ENCODE measurements around the gene ANKRD24.

DNA sequence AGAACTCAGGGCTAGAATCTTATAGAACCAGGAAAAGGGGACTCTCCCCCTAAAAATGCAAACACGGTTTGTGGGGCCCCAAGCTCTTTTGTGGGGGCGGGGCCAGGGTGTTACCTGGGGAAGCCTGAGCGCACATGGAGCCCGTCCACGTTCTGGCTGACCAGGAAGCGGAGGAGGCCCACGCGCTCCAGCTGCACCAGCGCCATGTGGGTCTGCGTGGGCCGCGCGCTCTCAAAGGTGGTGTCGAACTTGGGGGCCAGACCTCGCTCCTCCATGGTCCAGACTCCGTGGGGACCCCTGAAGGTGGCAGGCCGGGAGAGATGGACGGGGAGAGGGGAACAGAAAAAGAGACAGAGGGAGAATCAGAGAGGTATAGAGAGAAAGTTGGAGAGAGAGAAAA is 3.5 kb upstream of the ANKRD24 start:
- TF ChIP-seq POLR2A (IDR thresholded peaks at IDR 0.05) (no peak), EP300 (IDR thresholded peaks at IDR 0.05) (no peak)
- TF ChIP-seq, protein P1, sequence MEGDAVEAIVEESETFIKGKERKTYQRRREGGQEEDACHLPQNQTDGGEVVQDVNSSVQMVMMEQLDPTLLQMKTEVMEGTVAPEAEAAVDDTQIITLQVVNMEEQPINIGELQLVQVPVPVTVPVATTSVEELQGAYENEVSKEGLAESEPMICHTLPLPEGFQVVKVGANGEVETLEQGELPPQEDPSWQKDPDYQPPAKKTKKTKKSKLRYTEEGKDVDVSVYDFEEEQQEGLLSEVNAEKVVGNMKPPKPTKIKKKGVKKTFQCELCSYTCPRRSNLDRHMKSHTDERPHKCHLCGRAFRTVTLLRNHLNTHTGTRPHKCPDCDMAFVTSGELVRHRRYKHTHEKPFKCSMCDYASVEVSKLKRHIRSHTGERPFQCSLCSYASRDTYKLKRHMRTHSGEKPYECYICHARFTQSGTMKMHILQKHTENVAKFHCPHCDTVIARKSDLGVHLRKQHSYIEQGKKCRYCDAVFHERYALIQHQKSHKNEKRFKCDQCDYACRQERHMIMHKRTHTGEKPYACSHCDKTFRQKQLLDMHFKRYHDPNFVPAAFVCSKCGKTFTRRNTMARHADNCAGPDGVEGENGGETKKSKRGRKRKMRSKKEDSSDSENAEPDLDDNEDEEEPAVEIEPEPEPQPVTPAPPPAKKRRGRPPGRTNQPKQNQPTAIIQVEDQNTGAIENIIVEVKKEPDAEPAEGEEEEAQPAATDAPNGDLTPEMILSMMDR (IDR thresholded peaks at IDR 0.05), result no peak

All from tibial nerve (tissue), 4 donors.